Colonic mucosa (tissue), 4 donors: Measurements from ENCODE around the gene STARD4. TPM values are rescaled to one million over a fixed set of nuclear protein-coding genes. Genes with fewer than 3 reads are reported as not detected.

Experiments
- DNase-seq: peaks from one replicate; pipeline ENCODE4 v3.0.0-alpha.2; 2020
- H3K27ac ChIP-seq: fragments of 200-600 bp; one replicate; pipeline ENCODE4 v1.8.0; 2021
- H3K27me3 ChIP-seq: fragments of 200-600 bp; one replicate; pipeline ENCODE4 v1.8.0; 2021
- H3K36me3 ChIP-seq: fragments of 200-600 bp; one replicate; pipeline ENCODE4 v1.8.0; 2021
- H3K4me1 ChIP-seq: fragments of 200-600 bp; one replicate; pipeline ENCODE4 v1.8.0; 2021; ENCODE audit warnings: mild to moderate bottlenecking
- H3K4me3 ChIP-seq: fragments of 200-600 bp; one replicate; pipeline ENCODE4 v1.8.0; 2021
- H3K9ac ChIP-seq, 2 donors: one replicate each; pipeline ENCODE4 v1.7.0; 2013; ENCODE audit warnings: control low read depth in 2 of 2, low read depth in 2 of 2, low read length in 2 of 2
- H3K9me3 ChIP-seq: fragments of 200-600 bp; one replicate; pipeline ENCODE4 v1.8.0; 2021
- intact Hi-C: fragments of 100-400 bp; cut with DNase I; formaldehyde crosslinking; loops from one replicate; pipeline ENCODE4 v1.14.1; 2022
- total RNA-seq, 2 donors: library from RNA; stranded (reverse); fragmentation: NEBNext Ultra II Directional in 1 of 2; extraction: Animal tissue kit (Norgen Biotek cat#: 25700) in 1 of 2; gene quantifications; one replicate each; pipeline ENCODE4 v1.2.1, GENCODE V29; 2021
- TF ChIP-seq, protein P1 (sequence below): fragments of 200-600 bp; IDR thresholded peaks from one replicate; pipeline ENCODE4 v1.8.0; 2022; ENCODE audit warnings: antibody characterized with exemption, mild to moderate bottlenecking
- donor health status: healthy.
- donor health status: DM: no; HTN: no; CAD: no.
- donor health status: DM: no; HTN: no; CAD: no.

STARD4 gene
- total RNA-seq, 2 donors from 2014 or later, result 29.0 to 90.0 TPM

- no peak overlapping the region for H3K27ac ChIP-seq
- H3K36me3 ChIP-seq, result no peaks in the 10 kb centered on the region
- no peak for DNase-seq
- no peaks in the 10 kb centered on the region for H3K9me3 ChIP-seq
- no peak overlapping the region for H3K9ac ChIP-seq
- H3K4me1 ChIP-seq, result no peaks in the 10 kb centered on the region
- H3K27me3 ChIP-seq, result no peaks in the 10 kb centered on the region
- intact Hi-C loops, result no loop called here
- TF ChIP-seq, protein P1, sequence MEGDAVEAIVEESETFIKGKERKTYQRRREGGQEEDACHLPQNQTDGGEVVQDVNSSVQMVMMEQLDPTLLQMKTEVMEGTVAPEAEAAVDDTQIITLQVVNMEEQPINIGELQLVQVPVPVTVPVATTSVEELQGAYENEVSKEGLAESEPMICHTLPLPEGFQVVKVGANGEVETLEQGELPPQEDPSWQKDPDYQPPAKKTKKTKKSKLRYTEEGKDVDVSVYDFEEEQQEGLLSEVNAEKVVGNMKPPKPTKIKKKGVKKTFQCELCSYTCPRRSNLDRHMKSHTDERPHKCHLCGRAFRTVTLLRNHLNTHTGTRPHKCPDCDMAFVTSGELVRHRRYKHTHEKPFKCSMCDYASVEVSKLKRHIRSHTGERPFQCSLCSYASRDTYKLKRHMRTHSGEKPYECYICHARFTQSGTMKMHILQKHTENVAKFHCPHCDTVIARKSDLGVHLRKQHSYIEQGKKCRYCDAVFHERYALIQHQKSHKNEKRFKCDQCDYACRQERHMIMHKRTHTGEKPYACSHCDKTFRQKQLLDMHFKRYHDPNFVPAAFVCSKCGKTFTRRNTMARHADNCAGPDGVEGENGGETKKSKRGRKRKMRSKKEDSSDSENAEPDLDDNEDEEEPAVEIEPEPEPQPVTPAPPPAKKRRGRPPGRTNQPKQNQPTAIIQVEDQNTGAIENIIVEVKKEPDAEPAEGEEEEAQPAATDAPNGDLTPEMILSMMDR, result no peak
- H3K4me3 ChIP-seq, result no peak overlapping the region
These were observed 34.1 kb downstream of the STARD4 start for GRCh38 chr5:111478266-111478665.

DNA sequence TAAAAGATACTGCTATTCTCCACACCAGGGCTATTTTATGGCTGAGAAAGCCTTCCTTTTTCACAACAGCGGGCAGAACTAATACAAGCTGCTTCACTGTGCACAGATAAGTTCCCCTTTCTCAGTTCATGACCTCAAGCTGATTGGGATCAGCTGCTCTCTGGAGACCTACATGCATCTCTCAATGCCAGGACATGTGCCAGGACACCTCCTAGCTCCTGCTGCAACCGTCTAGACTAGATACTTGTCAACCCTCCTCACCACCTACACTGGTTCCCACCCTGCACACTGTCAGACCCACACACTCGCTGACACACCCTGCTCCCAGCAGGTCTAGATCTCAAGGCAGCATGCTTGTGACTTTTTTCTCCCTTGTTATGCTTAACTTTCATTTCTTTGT, 39.8 kb downstream of the STARD4 start:
- Histone ChIP-seq H3K4me1 (no peaks in the 10 kb centered on the region), H3K36me3 (no peaks in the 10 kb centered on the region), H3K27ac (no peak overlapping the region), H3K27me3 (no peaks in the 10 kb centered on the region), H3K4me3 (no peak overlapping the region), H3K9ac (no peak overlapping the region), H3K9me3 (no peaks in the 10 kb centered on the region)
- intact Hi-C loops, result no loop called here
- TF ChIP-seq, protein P1, result no peak
- DNase-seq, result no peak

GRCh38 chr5:111472096-111472495, 40.2 kb downstream of the STARD4 start:
- Histone ChIP-seq H3K27me3 (no peaks in the 10 kb centered on the region), H3K27ac (no peak overlapping the region)

DNA sequence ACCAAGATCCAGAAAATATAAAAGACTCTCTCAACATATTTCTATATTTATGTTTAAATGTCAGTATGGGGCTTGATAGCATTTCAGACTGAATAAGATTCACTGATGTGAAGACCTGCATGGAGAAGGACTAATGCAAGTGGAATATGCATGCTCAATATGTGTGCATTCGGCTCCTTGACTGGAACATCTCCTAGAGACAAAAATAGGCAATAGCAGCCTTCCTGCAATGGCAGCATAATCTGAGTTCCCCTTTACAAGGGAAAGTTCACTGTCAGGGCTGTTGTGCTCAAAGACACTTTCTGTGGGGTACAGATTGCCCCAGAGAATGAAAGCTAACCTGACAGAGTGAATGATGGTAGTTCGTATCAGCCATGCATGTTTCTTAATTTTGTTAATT, 42.4 kb downstream of the STARD4 start:
- Histone ChIP-seq H3K36me3 (no peaks in the 10 kb centered on the region), H3K9ac (no peak overlapping the region), H3K4me1 (no peaks in the 10 kb centered on the region), H3K9me3 (no peaks in the 10 kb centered on the region), H3K27me3 (no peaks in the 10 kb centered on the region), H3K27ac (no peak overlapping the region), H3K4me3 (no peak overlapping the region)
- DNase-seq, result no peak
- intact Hi-C loops, result no loop called here
- TF ChIP-seq, protein P1, result no peak

More at GRCh38 chr5:111472096-111472495, 40.2 kb downstream of the STARD4 start:
- Histone ChIP-seq H3K9me3 (no peaks in the 10 kb centered on the region), H3K4me1 (no peaks in the 10 kb centered on the region), H3K4me3 (no peak overlapping the region), H3K36me3 (no peaks in the 10 kb centered on the region), H3K9ac (no peak overlapping the region)
- TF ChIP-seq, protein P1, result no peak
- intact Hi-C loops, result no loop called here
- DNase-seq, result no peak

- Histone ChIP-seq H3K9ac (no peak overlapping the region), H3K4me3 (no peak overlapping the region), H3K27me3 (no peaks in the 10 kb centered on the region), H3K4me1 (no peaks in the 10 kb centered on the region), H3K27ac (no peak overlapping the region), H3K36me3 (no peaks in the 10 kb centered on the region), H3K9me3 (no peaks in the 10 kb centered on the region)
- TF ChIP-seq, protein P1, result no peak
- intact Hi-C loops, result no loop called here
- no peak for DNase-seq
These were observed 42.9 kb downstream of the STARD4 start for GRCh38 chr5:111469293-111469896.
